Measurements from ENCODE around the gene EPB41L5.

- TF ChIP-seq POLR2A (IDR thresholded peaks at IDR 0.05; ENCODE audit: low read depth, low read length) = no peak
- TF ChIP-seq POLR2AphosphoS5 (IDR thresholded peaks at IDR 0.05; ENCODE audit: low read depth, low read length) = no peak
- TF ChIP-seq TAF1 (IDR thresholded peaks at IDR 0.05; ENCODE audit: borderline replicate concordance, low read depth, low read length) = no peak
Observed at GRCh38 chr2:120192280-120192679, 179.4 kb downstream of the EPB41L5 start.
